HepG2 (cell line): ENCODE measurements around the gene LINS1.

Source experiments
- BHLHE40 ChIP-seq: IDR thresholded peaks from 2 replicates; pipeline ENCODE4 v1.6.1; 2011; ENCODE audit warnings: low read length, improper control_type of control experiment
- POLR2A ChIP-seq, 2 experiments: IDR thresholded peaks; 2 replicates each; pipeline ENCODE4 v1.6.1; 2011; ENCODE audit warnings: low read depth in 2 of 2, low read length in 2 of 2, mild to moderate bottlenecking in 1 of 2, moderate library complexity in 1 of 2; ENCODE audit not compliant: insufficient read depth in 1 of 2
- RBM39 ChIP-seq: fragments of 200-400 bp; formaldehyde crosslinking; IDR thresholded peaks from one replicate; pipeline ENCODE4 v1.6.1; 2018; ENCODE audit warnings: antibody characterized with exemption, mild to moderate bottlenecking, low read depth, low read length; ENCODE audit not compliant: poor library complexity, severe bottlenecking
- RELA ChIP-seq: sonication (generic); formaldehyde crosslinking; IDR thresholded peaks from 2 replicates; pipeline ENCODE4 v1.4.0; 2020; ENCODE audit warnings: missing genetic modification reagents
- SRSF4 ChIP-seq: fragments of 200-400 bp; formaldehyde crosslinking; IDR thresholded peaks from one replicate; pipeline ENCODE4 v1.6.1; 2018; ENCODE audit warnings: mild to moderate bottlenecking, low read depth, low read length, moderate library complexity; ENCODE audit not compliant: poor library complexity, severe bottlenecking
- ZNF460 ChIP-seq: sonication (generic); formaldehyde crosslinking; IDR thresholded peaks from 2 replicates; pipeline ENCODE4 v1.5.1; 2020; ENCODE audit warnings: missing genetic modification reagents, mild to moderate bottlenecking, borderline replicate concordance
- ZNF598 ChIP-seq: sonication (generic); formaldehyde crosslinking; IDR thresholded peaks from 2 replicates; pipeline ENCODE4 v1.5.1; 2020; ENCODE audit warnings: mild to moderate bottlenecking, missing genetic modification reagents, borderline replicate concordance
- TF ChIP-seq, protein P1 (sequence below): sonication (generic); formaldehyde crosslinking; IDR thresholded peaks from 2 replicates; pipeline ENCODE4 v1.5.0; 2020; ENCODE audit warnings: mild to moderate bottlenecking, missing genetic modification reagents, borderline replicate concordance
- TF ChIP-seq, protein P2 (sequence below): sonication (generic); formaldehyde crosslinking; IDR thresholded peaks from 2 replicates; pipeline ENCODE4 v1.5.0; 2020; ENCODE audit warnings: mild to moderate bottlenecking, missing genetic modification reagents, moderate library complexity
- TF ChIP-seq, protein P3 (sequence below): sonication (generic); formaldehyde crosslinking; conservative IDR thresholded peaks from 2 replicates; pipeline ENCODE4 v1.4.0; 2020; ENCODE audit warnings: missing genetic modification reagents

DNA sequence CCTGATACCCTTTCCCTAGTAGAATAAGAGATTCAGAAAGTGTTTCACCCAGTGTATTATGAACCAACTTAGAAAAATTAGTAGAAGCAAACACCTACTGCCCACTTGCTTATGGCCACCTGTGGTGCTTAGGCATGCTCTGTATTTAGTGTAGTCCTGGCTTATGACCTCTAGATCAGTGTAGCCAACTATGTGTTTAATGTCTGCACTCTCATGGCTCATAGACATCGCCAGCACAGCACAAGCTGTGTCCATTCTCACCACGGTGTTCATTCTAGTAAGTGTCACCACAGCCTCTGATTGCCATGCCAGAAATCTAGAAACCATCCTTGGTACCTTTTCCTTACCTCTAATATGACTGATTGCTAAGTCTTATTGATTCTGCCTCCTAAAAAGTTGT, 14.7 kb upstream of the LINS1 start:
- no peak for TF ChIP-seq ZNF598 (CRISPR knock-in tag)
- no peak for TF ChIP-seq BHLHE40
- TF ChIP-seq, protein P1, sequence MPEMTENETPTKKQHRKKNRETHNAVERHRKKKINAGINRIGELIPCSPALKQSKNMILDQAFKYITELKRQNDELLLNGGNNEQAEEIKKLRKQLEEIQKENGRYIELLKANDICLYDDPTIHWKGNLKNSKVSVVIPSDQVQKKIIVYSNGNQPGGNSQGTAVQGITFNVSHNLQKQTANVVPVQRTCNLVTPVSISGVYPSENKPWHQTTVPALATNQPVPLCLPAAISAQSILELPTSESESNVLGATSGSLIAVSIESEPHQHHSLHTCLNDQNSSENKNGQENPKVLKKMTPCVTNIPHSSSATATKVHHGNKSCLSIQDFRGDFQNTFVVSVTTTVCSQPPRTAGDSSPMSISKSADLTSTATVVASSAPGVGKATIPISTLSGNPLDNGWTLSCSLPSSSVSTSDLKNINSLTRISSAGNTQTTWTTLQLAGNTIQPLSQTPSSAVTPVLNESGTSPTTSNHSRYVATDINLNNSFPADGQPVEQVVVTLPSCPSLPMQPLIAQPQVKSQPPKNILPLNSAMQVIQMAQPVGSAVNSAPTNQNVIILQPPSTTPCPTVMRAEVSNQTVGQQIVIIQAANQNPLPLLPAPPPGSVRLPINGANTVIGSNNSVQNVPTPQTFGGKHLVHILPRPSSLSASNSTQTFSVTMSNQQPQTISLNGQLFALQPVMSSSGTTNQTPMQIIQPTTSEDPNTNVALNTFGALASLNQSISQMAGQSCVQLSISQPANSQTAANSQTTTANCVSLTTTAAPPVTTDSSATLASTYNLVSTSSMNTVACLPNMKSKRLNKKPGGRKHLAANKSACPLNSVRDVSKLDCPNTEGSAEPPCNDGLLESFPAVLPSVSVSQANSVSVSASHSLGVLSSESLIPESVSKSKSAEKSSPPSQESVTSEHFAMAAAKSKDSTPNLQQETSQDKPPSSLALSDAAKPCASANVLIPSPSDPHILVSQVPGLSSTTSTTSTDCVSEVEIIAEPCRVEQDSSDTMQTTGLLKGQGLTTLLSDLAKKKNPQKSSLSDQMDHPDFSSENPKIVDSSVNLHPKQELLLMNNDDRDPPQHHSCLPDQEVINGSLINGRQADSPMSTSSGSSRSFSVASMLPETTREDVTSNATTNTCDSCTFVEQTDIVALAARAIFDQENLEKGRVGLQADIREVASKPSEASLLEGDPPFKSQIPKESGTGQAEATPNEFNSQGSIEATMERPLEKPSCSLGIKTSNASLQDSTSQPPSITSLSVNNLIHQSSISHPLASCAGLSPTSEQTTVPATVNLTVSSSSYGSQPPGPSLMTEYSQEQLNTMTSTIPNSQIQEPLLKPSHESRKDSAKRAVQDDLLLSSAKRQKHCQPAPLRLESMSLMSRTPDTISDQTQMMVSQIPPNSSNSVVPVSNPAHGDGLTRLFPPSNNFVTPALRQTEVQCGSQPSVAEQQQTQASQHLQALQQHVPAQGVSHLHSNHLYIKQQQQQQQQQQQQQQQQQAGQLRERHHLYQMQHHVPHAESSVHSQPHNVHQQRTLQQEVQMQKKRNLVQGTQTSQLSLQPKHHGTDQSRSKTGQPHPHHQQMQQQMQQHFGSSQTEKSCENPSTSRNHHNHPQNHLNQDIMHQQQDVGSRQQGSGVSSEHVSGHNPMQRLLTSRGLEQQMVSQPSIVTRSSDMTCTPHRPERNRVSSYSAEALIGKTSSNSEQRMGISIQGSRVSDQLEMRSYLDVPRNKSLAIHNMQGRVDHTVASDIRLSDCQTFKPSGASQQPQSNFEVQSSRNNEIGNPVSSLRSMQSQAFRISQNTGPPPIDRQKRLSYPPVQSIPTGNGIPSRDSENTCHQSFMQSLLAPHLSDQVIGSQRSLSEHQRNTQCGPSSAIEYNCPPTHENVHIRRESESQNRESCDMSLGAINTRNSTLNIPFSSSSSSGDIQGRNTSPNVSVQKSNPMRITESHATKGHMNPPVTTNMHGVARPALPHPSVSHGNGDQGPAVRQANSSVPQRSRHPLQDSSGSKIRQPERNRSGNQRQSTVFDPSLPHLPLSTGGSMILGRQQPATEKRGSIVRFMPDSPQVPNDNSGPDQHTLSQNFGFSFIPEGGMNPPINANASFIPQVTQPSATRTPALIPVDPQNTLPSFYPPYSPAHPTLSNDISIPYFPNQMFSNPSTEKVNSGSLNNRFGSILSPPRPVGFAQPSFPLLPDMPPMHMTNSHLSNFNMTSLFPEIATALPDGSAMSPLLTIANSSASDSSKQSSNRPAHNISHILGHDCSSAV (CRISPR knock-in tag) = no peak
- no peak for TF ChIP-seq RBM39
- TF ChIP-seq, protein P2, sequence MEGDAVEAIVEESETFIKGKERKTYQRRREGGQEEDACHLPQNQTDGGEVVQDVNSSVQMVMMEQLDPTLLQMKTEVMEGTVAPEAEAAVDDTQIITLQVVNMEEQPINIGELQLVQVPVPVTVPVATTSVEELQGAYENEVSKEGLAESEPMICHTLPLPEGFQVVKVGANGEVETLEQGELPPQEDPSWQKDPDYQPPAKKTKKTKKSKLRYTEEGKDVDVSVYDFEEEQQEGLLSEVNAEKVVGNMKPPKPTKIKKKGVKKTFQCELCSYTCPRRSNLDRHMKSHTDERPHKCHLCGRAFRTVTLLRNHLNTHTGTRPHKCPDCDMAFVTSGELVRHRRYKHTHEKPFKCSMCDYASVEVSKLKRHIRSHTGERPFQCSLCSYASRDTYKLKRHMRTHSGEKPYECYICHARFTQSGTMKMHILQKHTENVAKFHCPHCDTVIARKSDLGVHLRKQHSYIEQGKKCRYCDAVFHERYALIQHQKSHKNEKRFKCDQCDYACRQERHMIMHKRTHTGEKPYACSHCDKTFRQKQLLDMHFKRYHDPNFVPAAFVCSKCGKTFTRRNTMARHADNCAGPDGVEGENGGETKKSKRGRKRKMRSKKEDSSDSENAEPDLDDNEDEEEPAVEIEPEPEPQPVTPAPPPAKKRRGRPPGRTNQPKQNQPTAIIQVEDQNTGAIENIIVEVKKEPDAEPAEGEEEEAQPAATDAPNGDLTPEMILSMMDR (CRISPR knock-in tag) = no peak
- no peak for TF ChIP-seq ZNF460 (CRISPR knock-in tag)
- no peak for TF ChIP-seq SRSF4
- no peak for TF ChIP-seq POLR2A (IDR thresholded peaks at IDR 0.05; ENCODE audit: insufficient read depth in 1 of 2, low read depth in 2 of 2, low read length in 2 of 2)
- no peak for TF ChIP-seq RELA (CRISPR knock-in tag)
- TF ChIP-seq, protein P3, sequence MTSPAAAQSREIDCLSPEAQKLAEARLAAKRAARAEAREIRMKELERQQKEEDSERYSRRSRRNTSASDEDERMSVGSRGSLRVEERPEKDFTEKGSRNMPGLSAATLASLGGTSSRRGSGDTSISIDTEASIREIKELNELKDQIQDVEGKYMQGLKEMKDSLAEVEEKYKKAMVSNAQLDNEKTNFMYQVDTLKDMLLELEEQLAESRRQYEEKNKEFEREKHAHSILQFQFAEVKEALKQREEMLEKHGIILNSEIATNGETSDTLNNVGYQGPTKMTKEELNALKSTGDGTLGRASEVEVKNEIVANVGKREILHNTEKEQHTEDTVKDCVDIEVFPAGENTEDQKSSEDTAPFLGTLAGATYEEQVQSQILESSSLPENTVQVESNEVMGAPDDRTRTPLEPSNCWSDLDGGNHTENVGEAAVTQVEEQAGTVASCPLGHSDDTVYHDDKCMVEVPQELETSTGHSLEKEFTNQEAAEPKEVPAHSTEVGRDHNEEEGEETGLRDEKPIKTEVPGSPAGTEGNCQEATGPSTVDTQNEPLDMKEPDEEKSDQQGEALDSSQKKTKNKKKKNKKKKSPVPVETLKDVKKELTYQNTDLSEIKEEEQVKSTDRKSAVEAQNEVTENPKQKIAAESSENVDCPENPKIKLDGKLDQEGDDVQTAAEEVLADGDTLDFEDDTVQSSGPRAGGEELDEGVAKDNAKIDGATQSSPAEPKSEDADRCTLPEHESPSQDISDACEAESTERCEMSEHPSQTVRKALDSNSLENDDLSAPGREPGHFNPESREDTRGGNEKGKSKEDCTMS (CRISPR knock-in tag) = no peak
